Measurements from ENCODE around the gene TRABD.

GRCh38 chr22:50210378-50211139, 24.8 kb downstream of the TRABD start:
- TF ChIP-seq, protein P1, sequence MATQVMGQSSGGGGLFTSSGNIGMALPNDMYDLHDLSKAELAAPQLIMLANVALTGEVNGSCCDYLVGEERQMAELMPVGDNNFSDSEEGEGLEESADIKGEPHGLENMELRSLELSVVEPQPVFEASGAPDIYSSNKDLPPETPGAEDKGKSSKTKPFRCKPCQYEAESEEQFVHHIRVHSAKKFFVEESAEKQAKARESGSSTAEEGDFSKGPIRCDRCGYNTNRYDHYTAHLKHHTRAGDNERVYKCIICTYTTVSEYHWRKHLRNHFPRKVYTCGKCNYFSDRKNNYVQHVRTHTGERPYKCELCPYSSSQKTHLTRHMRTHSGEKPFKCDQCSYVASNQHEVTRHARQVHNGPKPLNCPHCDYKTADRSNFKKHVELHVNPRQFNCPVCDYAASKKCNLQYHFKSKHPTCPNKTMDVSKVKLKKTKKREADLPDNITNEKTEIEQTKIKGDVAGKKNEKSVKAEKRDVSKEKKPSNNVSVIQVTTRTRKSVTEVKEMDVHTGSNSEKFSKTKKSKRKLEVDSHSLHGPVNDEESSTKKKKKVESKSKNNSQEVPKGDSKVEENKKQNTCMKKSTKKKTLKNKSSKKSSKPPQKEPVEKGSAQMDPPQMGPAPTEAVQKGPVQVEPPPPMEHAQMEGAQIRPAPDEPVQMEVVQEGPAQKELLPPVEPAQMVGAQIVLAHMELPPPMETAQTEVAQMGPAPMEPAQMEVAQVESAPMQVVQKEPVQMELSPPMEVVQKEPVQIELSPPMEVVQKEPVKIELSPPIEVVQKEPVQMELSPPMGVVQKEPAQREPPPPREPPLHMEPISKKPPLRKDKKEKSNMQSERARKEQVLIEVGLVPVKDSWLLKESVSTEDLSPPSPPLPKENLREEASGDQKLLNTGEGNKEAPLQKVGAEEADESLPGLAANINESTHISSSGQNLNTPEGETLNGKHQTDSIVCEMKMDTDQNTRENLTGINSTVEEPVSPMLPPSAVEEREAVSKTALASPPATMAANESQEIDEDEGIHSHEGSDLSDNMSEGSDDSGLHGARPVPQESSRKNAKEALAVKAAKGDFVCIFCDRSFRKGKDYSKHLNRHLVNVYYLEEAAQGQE (IDR thresholded peaks at IDR 0.05; ENCODE audit: insufficient read depth in 1 of 2, low read depth in 2 of 2, low read length in 2 of 2) = no peak
- no peak for TF ChIP-seq SIN3A (IDR thresholded peaks at IDR 0.05; ENCODE audit: borderline replicate concordance, insufficient read depth, low read length)
